HepG2 (cell line): ENCODE results near the gene ZMIZ1. TPM values are rescaled to one million over a fixed set of nuclear protein-coding genes. Genes with fewer than 3 reads are reported as not detected.

Experiments used
- BRCA1 ChIP-seq: sonication (generic); formaldehyde crosslinking; IDR thresholded peaks from 2 replicates; pipeline ENCODE4 v1.4.0; 2020; ENCODE audit warnings: missing genetic modification reagents
- ESRRA ChIP-seq: sonication (generic); formaldehyde crosslinking; IDR thresholded peaks from 2 replicates; pipeline ENCODE4 v1.5.1; 2020; ENCODE audit warnings: mild to moderate bottlenecking, low read depth, missing genetic modification reagents
- KDM3A ChIP-seq: IDR thresholded peaks from 2 replicates; pipeline ENCODE4 v1.6.1; 2018; ENCODE audit warnings: low read depth, missing compliant biosample characterization
- NCOA2 ChIP-seq: sonication (generic); formaldehyde crosslinking; IDR thresholded peaks from 2 replicates; pipeline ENCODE4 v1.8.0; 2022; ENCODE audit warnings: inconsistent platforms
- NR2C2 ChIP-seq: sonication (generic); formaldehyde crosslinking; IDR thresholded peaks from 2 replicates; pipeline ENCODE4 v1.4.0; 2020; ENCODE audit warnings: missing genetic modification reagents, mild to moderate bottlenecking, moderate library complexity, borderline replicate concordance
- PAF1 ChIP-seq: IDR thresholded peaks from 2 replicates; pipeline ENCODE4 v1.6.1; 2016; ENCODE audit warnings: missing genetic modification reagents, missing compliant biosample characterization
- TEAD3 ChIP-seq: optimal IDR thresholded peaks from 2 replicates; pipeline ENCODE3; 2016; ENCODE audit warnings: borderline replicate concordance
- ZBTB7B ChIP-seq: sonication (generic); formaldehyde crosslinking; IDR thresholded peaks from 2 replicates; pipeline ENCODE4 v1.4.0; 2020; ENCODE audit warnings: missing genetic modification reagents
- ZBTB8A ChIP-seq: sonication (generic); formaldehyde crosslinking; IDR thresholded peaks from 2 replicates; pipeline ENCODE4 v1.4.0; 2020; ENCODE audit warnings: mild to moderate bottlenecking, low read depth, missing genetic modification reagents, borderline replicate concordance
- ZFY ChIP-seq: sonication (generic); formaldehyde crosslinking; IDR thresholded peaks from 2 replicates; pipeline ENCODE4 v1.4.0; 2020; ENCODE audit warnings: missing genetic modification reagents
- ZMYM2 ChIP-seq: sonication (generic); formaldehyde crosslinking; IDR thresholded peaks from 2 replicates; pipeline ENCODE4 v1.8.0; 2022; ENCODE audit warnings: mild to moderate bottlenecking, missing genetic modification reagents
- ZNF510 ChIP-seq: sonication (generic); formaldehyde crosslinking; IDR thresholded peaks from 2 replicates; pipeline ENCODE4 v1.4.0; 2020; ENCODE audit warnings: low read depth, mild to moderate bottlenecking, missing genetic modification reagents
- ZNF891 ChIP-seq: sonication (generic); formaldehyde crosslinking; IDR thresholded peaks from 2 replicates; pipeline ENCODE4 v1.5.0; 2020; ENCODE audit warnings: mild to moderate bottlenecking, missing genetic modification reagents
- polyA plus RNA-seq, 8 experiments: library from polyadenylated mRNA; depleted of rRNA in 3 of 8; stranded (reverse) in 7 of 8; unstranded in 1 of 8; fragments of >200 nt; fragmentation: Illumina TruSeq in 4 of 8; extraction: Trizol in 4 of 8; gene quantifications; 2 replicates each; pipeline versions ENCODE4 v1.2.1 to v1.2.3, GENCODE V29; 2011 to 2016; ENCODE audit warnings: low read depth in 4 of 8, missing spikeins in 1 of 8, mixed read lengths in 1 of 8; ENCODE audit not compliant: insufficient read depth in 1 of 8
- total RNA-seq, 5 experiments: library from RNA; depleted of rRNA; stranded (reverse); fragments of >200 nt; fragmentation: Illumina TruSeq; extraction: Trizol; gene quantifications; 2 replicates each; pipeline ENCODE4 v1.2.3, GENCODE V29; 2016; ENCODE audit warnings: low read depth in 1 of 5
- TF ChIP-seq, protein P1 (sequence below): sonication (generic); formaldehyde crosslinking; conservative IDR thresholded peaks from 2 replicates; pipeline ENCODE4 v1.4.0; 2020; ENCODE audit warnings: missing genetic modification reagents
- TF ChIP-seq, protein P2 (sequence below): sonication (generic); formaldehyde crosslinking; IDR thresholded peaks from 2 replicates; pipeline ENCODE4 v1.4.0; 2020; ENCODE audit warnings: missing genetic modification reagents
- TF ChIP-seq, protein P3 (sequence below): sonication (generic); formaldehyde crosslinking; IDR thresholded peaks from 2 replicates; pipeline ENCODE4 v1.5.1; 2020; ENCODE audit warnings: mild to moderate bottlenecking, moderate library complexity, missing genetic modification reagents
- TF ChIP-seq, protein P4 (sequence below): IDR thresholded peaks from 2 replicates; pipeline ENCODE4 v1.6.1; 2016

ZMIZ1 gene
- total and polyA plus RNA-seq, 2 of the 13 experiments (the other 11 are each of a cell fraction or from before 2014, with no cell fraction given) = 5.3 to 10.2 TPM

DNA sequence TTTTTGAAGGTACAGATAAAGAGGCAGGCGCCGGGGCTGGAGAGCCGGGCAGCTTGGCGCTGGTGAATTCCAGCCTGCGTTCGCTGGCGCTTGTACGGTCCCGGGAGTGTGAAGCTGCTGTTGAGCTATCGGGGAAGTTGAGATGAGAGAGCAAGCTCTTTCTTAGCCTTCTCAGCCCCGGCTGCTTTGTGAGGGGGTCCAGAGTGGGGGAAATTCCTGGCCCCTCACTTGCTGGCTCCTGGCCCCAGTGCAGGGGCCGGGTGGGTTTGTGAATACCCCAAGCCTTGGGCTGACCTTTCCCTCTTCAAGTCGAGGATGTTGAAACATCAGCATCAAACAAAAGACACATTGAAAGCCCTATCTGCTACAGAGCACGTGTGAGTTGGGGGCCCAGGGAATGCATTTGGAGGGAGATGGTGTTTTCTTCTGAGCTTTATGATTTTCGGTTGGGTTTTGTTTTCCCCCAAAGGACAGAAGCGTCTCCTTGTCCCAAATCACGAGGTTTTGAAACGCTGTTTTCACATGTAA, 2.7 kb downstream of the ZMIZ1 start (continued):
- TF ChIP-seq ZBTB7B (CRISPR knock-in tag) = peak; percentile 85
- TF ChIP-seq ZBTB8A (CRISPR knock-in tag) = no peak
- TF ChIP-seq ZNF891 (CRISPR knock-in tag) = peak; percentile 35; the same call in 1 of the 2 replicates
- TF ChIP-seq NR2C2 (CRISPR knock-in tag) = peak; percentile 31
- TF ChIP-seq, protein P1, sequence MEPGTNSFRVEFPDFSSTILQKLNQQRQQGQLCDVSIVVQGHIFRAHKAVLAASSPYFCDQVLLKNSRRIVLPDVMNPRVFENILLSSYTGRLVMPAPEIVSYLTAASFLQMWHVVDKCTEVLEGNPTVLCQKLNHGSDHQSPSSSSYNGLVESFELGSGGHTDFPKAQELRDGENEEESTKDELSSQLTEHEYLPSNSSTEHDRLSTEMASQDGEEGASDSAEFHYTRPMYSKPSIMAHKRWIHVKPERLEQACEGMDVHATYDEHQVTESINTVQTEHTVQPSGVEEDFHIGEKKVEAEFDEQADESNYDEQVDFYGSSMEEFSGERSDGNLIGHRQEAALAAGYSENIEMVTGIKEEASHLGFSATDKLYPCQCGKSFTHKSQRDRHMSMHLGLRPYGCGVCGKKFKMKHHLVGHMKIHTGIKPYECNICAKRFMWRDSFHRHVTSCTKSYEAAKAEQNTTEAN (CRISPR knock-in tag) = no peak
- TF ChIP-seq ZMYM2 = 0 out of 2 replicates have a peak, but pooled peaks have one; percentile 28
- TF ChIP-seq, protein P2, sequence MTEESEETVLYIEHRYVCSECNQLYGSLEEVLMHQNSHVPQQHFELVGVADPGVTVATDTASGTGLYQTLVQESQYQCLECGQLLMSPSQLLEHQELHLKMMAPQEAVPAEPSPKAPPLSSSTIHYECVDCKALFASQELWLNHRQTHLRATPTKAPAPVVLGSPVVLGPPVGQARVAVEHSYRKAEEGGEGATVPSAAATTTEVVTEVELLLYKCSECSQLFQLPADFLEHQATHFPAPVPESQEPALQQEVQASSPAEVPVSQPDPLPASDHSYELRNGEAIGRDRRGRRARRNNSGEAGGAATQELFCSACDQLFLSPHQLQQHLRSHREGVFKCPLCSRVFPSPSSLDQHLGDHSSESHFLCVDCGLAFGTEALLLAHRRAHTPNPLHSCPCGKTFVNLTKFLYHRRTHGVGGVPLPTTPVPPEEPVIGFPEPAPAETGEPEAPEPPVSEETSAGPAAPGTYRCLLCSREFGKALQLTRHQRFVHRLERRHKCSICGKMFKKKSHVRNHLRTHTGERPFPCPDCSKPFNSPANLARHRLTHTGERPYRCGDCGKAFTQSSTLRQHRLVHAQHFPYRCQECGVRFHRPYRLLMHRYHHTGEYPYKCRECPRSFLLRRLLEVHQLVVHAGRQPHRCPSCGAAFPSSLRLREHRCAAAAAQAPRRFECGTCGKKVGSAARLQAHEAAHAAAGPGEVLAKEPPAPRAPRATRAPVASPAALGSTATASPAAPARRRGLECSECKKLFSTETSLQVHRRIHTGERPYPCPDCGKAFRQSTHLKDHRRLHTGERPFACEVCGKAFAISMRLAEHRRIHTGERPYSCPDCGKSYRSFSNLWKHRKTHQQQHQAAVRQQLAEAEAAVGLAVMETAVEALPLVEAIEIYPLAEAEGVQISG = 0 out of 2 replicates have a peak, but pooled peaks have one; percentile 8
- TF ChIP-seq PAF1 (CRISPR knock-in tag) = no peak
- TF ChIP-seq, protein P3, sequence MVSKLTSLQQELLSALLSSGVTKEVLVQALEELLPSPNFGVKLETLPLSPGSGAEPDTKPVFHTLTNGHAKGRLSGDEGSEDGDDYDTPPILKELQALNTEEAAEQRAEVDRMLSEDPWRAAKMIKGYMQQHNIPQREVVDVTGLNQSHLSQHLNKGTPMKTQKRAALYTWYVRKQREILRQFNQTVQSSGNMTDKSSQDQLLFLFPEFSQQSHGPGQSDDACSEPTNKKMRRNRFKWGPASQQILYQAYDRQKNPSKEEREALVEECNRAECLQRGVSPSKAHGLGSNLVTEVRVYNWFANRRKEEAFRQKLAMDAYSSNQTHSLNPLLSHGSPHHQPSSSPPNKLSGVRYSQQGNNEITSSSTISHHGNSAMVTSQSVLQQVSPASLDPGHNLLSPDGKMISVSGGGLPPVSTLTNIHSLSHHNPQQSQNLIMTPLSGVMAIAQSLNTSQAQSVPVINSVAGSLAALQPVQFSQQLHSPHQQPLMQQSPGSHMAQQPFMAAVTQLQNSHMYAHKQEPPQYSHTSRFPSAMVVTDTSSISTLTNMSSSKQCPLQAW (CRISPR knock-in tag) = peak; percentile 28; the same call in 1 of the 2 replicates
- TF ChIP-seq, protein P4, sequence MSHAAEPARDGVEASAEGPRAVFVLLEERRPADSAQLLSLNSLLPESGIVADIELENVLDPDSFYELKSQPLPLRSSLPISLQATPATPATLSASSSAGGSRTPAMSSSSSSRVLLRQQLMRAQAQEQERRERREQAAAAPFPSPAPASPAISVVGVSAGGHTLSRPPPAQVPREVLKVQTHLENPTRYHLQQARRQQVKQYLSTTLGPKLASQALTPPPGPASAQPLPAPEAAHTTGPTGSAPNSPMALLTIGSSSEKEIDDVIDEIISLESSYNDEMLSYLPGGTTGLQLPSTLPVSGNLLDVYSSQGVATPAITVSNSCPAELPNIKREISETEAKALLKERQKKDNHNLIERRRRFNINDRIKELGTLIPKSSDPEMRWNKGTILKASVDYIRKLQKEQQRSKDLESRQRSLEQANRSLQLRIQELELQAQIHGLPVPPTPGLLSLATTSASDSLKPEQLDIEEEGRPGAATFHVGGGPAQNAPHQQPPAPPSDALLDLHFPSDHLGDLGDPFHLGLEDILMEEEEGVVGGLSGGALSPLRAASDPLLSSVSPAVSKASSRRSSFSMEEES (CRISPR knock-in tag) = peak; percentile 57; the same call in 1 of the 2 replicates
- no peak for TF ChIP-seq ESRRA (CRISPR knock-in tag)
- TF ChIP-seq ZNF510 (CRISPR knock-in tag) = no peak
- peak; percentile 17; the same call in 1 of the 2 replicates for TF ChIP-seq ZFY (CRISPR knock-in tag)
- no peak for TF ChIP-seq BRCA1 (CRISPR knock-in tag)
- TF ChIP-seq TEAD3 (CRISPR knock-in tag) = peak; percentile 49
- no peak for TF ChIP-seq KDM3A
- TF ChIP-seq NCOA2 = 0 out of 2 replicates have a peak, but pooled peaks have one; percentile 23
